Germinal center (tissue), 1 donor: ENCODE measurements around the gene CPN1.
"Not testable (repeated sequence)": the region's sequence is repeated elsewhere in the genome, so short reads cannot be mapped to it uniquely, and the experiment has no call there.

ENCODE experiments used
- DNase-seq: peaks from one replicate; pipeline ENCODE4 v3.0.0; 2012; ENCODE audit warnings: mixed read lengths, low spot score

CPN1 gene

GRCh38 chr10:100022403-100022802 is 59.3 kb downstream of the CPN1 start:
- DNase-seq = no peak

GRCh38 chr10:100021322-100021721 is 60.3 kb downstream of the CPN1 start:
- DNase-seq = no peak

GRCh38 chr10:100020886-100021253 is 60.8 kb downstream of the CPN1 start:
- no peak for DNase-seq

GRCh38 chr10:100020142-100020885 is 61.4 kb downstream of the CPN1 start:
- peak; percentile 56 for DNase-seq

- DNase-seq = no peak
Observed at GRCh38 chr10:100019787-100020141, 61.9 kb downstream of the CPN1 start.

- peak; percentile 71 for DNase-seq
Observed at GRCh38 chr10:100014071-100014762, 67.5 kb downstream of the CPN1 start.

- no peak for DNase-seq
Observed at GRCh38 chr10:100013621-100014020, 68.0 kb downstream of the CPN1 start.

GRCh38 chr10:100011906-100012305 is 69.8 kb downstream of the CPN1 start:
- DNase-seq = not testable (repeated sequence)

GRCh38 chr10:100009793-100010676 is 71.6 kb downstream of the CPN1 start, which contains the start of gene DNMBP:
Gene DNMBP (minus strand): TSS chr10:100009947. CDS start chr10:99972124, 37,823 bp downstream.
- DNase-seq = peak; percentile 94

- no peak for DNase-seq
Observed at GRCh38 chr10:100009283-100009792, 72.3 kb downstream of the CPN1 start.

GRCh38 chr10:100008708-100009282 is 72.9 kb downstream of the CPN1 start:
- no peak for DNase-seq

- DNase-seq = no peak
Observed at GRCh38 chr10:100008142-100008522, 73.5 kb downstream of the CPN1 start.

- DNase-seq = no peak
Observed at GRCh38 chr10:100007231-100008141, 74.2 kb downstream of the CPN1 start.

GRCh38 chr10:100006243-100006886 is 75.3 kb downstream of the CPN1 start:
- no peak for DNase-seq

- DNase-seq = no peak
Observed at GRCh38 chr10:100004805-100005510, 76.7 kb downstream of the CPN1 start.

- DNase-seq = no peak
Observed at GRCh38 chr10:100000109-100000644, 81.5 kb downstream of the CPN1 start.

GRCh38 chr10:99999319-100000108 is 82.2 kb downstream of the CPN1 start:
- DNase-seq = no peak

- no peak for DNase-seq
Observed at GRCh38 chr10:99998889-99999288, 82.8 kb downstream of the CPN1 start.
